Endothelial cell of umbilical vein (primary cell): ENCODE results near the gene SPIRE2.

Experiments used
- CTCF ChIP-seq, 2 donors: IDR thresholded peaks; 1 replicate in 1 of 2; 2 replicates in 1 of 2; pipeline ENCODE4 v1.5.1; 2011; ENCODE audit warnings: low read length in 2 of 2, mild to moderate bottlenecking in 2 of 2, moderate library complexity in 2 of 2, control low read depth in 1 of 2, inconsistent platforms in 1 of 2, low read depth in 1 of 2; ENCODE audit not compliant: insufficient read depth in 1 of 2; ENCODE audit errors: extremely low read depth in 1 of 2
- EZH2 ChIP-seq: IDR thresholded peaks from 2 replicates; pipeline ENCODE4 v1.6.1; 2012; ENCODE audit warnings: borderline replicate concordance, low read depth, mild to moderate bottlenecking, moderate library complexity, low read length, inconsistent platforms; ENCODE audit not compliant: severe bottlenecking
- MAX ChIP-seq: IDR thresholded peaks from 2 replicates; pipeline ENCODE4 v1.6.1; 2011; ENCODE audit not compliant: insufficient read depth, insufficient read length
- POLR2A ChIP-seq: IDR thresholded peaks from 2 replicates; pipeline ENCODE4 v1.6.1; 2012; ENCODE audit warnings: low read depth, mild to moderate bottlenecking, control low read depth, low read length
- POLR2AphosphoS5 ChIP-seq: IDR thresholded peaks from 2 replicates; pipeline ENCODE4 v1.6.1; 2012; ENCODE audit warnings: low read depth, mild to moderate bottlenecking, control low read depth, low read length, moderate library complexity; ENCODE audit not compliant: insufficient read depth

- no peak for TF ChIP-seq CTCF (IDR thresholded peaks at IDR 0.05; ENCODE audit: extremely low read depth in 1 of 2, insufficient read depth in 1 of 2, low read depth in 1 of 2, low read length in 2 of 2)
- no peak for TF ChIP-seq MAX
- no peak for TF ChIP-seq POLR2A
- TF ChIP-seq EZH2 = no peak
- TF ChIP-seq POLR2AphosphoS5 = no peak
Measured at GRCh38 chr16:89919535-89920406, 91.5 kb downstream of the SPIRE2 start.
